Activated naive CD8-positive, alpha-beta T cell treated with anti-CD3 and anti-CD28 coated beads, Interleukin-2, amount 10 ng/mL, durations not matched to agents 7 days and 5 days (primary cell): Measurements from ENCODE around the gene CMSS1. TPM values are rescaled to one million over a fixed set of nuclear protein-coding genes. Genes with fewer than 3 reads are reported as not detected.

Source experiments
- ATAC-seq: fragments of 150-1000 bp; cut with Tn5 transposase; one replicate; pipeline ENCODE4 v1.10.0; 2021; ENCODE audit warnings: low read depth, moderate library complexity
- POLR2A ChIA-PET: fragments of 350-600 bp; sonication (Branson Sonifier 250); formaldehyde crosslinking; loops from one replicate; lab custom pipeline; 2021; ENCODE audit warnings: antibody characterized with exemption; lab: Charles Lee
- DNase-seq: peaks from one replicate; pipeline ENCODE4 v3.0.0; 2021
- H3K27ac Mint-ChIP-seq: one replicate; pipeline ENCODE4 v1.8.0; 2022; ENCODE audit warnings: mild to moderate bottlenecking, mixed read lengths
- H3K27me3 Mint-ChIP-seq: one replicate; pipeline ENCODE4 v1.8.0; 2022; ENCODE audit warnings: mild to moderate bottlenecking, moderate library complexity, mixed read lengths
- H3K36me3 Mint-ChIP-seq: one replicate; pipeline ENCODE4 v1.8.0; 2021; ENCODE audit warnings: mild to moderate bottlenecking, mixed read lengths
- H3K4me1 Mint-ChIP-seq: one replicate; pipeline ENCODE4 v1.8.0; 2021; ENCODE audit warnings: mixed read lengths
- H3K4me3 Mint-ChIP-seq: one replicate; pipeline ENCODE4 v1.8.0; 2022; ENCODE audit warnings: mild to moderate bottlenecking, moderate library complexity, mixed read lengths
- H3K9me3 Mint-ChIP-seq: one replicate; pipeline ENCODE4 v1.8.0; 2021; ENCODE audit warnings: mixed read lengths
- total RNA-seq, 2 experiments: library from RNA; stranded (reverse); gene quantifications; one replicate each; pipeline ENCODE4 v1.2.3, GENCODE V29; 2021

Gene CMSS1
- total RNA-seq, 2 experiments from 2014 or later = 24.2 to 31.8 TPM

- ATAC-seq (no peak), DNase-seq (no peak)
- H3K27me3 Mint-ChIP-seq = peaks cover 6% of the 10 kb centered on the region
- no peaks in the 10 kb centered on the region for H3K9me3 Mint-ChIP-seq
- POLR2A ChIA-PET = no interaction called here
- no peak overlapping the region for H3K4me3 Mint-ChIP-seq
- H3K36me3 Mint-ChIP-seq = no peaks in the 10 kb centered on the region
- no peaks in the 10 kb centered on the region for H3K4me1 Mint-ChIP-seq
- no peak overlapping the region for H3K27ac Mint-ChIP-seq
These were observed 23.2 kb upstream of the CMSS1 start for GRCh38 chr3:99794485-99794884.

- POLR2A ChIA-PET = no interaction called here
- Mint-ChIP-seq H3K27ac (no peak overlapping the region), H3K9me3 (no peaks in the 10 kb centered on the region), H3K4me1 (no peaks in the 10 kb centered on the region), H3K4me3 (no peak overlapping the region), H3K27me3 (peaks cover 2% of the 10 kb centered on the region), H3K36me3 (no peaks in the 10 kb centered on the region)
- no peak for DNase-seq
- no peak for ATAC-seq
These were observed 22.1 kb upstream of the CMSS1 start for GRCh38 chr3:99795573-99795972.

GRCh38 chr3:99799422-99799821 is 18.2 kb upstream of the CMSS1 start:
- H3K9me3 Mint-ChIP-seq = peaks cover 5% of the 10 kb centered on the region
- H3K27ac Mint-ChIP-seq = no peak overlapping the region
- H3K4me1 Mint-ChIP-seq = no peaks in the 10 kb centered on the region
- no peak for ATAC-seq
- H3K27me3 Mint-ChIP-seq = peaks cover 4% of the 10 kb centered on the region
- no peak for DNase-seq
- H3K36me3 Mint-ChIP-seq = no peaks in the 10 kb centered on the region
- H3K4me3 Mint-ChIP-seq = no peak overlapping the region
- POLR2A ChIA-PET = no interaction called here

GRCh38 chr3:99803297-99803696 is 14.4 kb upstream of the CMSS1 start:
- H3K9me3 Mint-ChIP-seq = peaks cover 13% of the 10 kb centered on the region
- H3K4me1 Mint-ChIP-seq = no peaks in the 10 kb centered on the region
- no peak for ATAC-seq
- H3K27ac Mint-ChIP-seq = no peak overlapping the region
- H3K36me3 Mint-ChIP-seq = no peaks in the 10 kb centered on the region
- peaks cover 4% of the 10 kb centered on the region for H3K27me3 Mint-ChIP-seq
- DNase-seq = no peak
- no peak overlapping the region for H3K4me3 Mint-ChIP-seq
- POLR2A ChIA-PET = no interaction called here

- no peak overlapping the region for H3K27ac Mint-ChIP-seq
- H3K36me3 Mint-ChIP-seq = no peaks in the 10 kb centered on the region
- no peak for DNase-seq
- no peak overlapping the region for H3K4me3 Mint-ChIP-seq
- H3K4me1 Mint-ChIP-seq = no peaks in the 10 kb centered on the region
- POLR2A ChIA-PET = no interaction called here
- no peak for ATAC-seq
- H3K9me3 Mint-ChIP-seq = peaks cover 13% of the 10 kb centered on the region
- peaks cover 2% of the 10 kb centered on the region for H3K27me3 Mint-ChIP-seq
These were observed 12.5 kb upstream of the CMSS1 start for GRCh38 chr3:99805160-99805559.

GRCh38 chr3:99808163-99808794 is 9.4 kb upstream of the CMSS1 start:
- Mint-ChIP-seq H3K4me1 (no peaks in the 10 kb centered on the region), H3K27me3 (no peaks in the 10 kb centered on the region), H3K27ac (no peak overlapping the region), H3K36me3 (no peaks in the 10 kb centered on the region), H3K4me3 (no peak overlapping the region), H3K9me3 (peaks cover 11% of the 10 kb centered on the region)
- no peak for DNase-seq
- peak; percentile 42 for ATAC-seq
- POLR2A ChIA-PET = no interaction called here

GRCh38 chr3:99809565-99809964 is 8.1 kb upstream of the CMSS1 start:
- Mint-ChIP-seq H3K9me3 (peaks cover 7% of the 10 kb centered on the region), H3K4me1 (no peaks in the 10 kb centered on the region), H3K36me3 (no peaks in the 10 kb centered on the region), H3K4me3 (no peak overlapping the region), H3K27ac (no peak overlapping the region), H3K27me3 (no peaks in the 10 kb centered on the region)
- POLR2A ChIA-PET = no interaction called here
- DNase-seq (no peak), ATAC-seq (no peak)

GRCh38 chr3:99810403-99810802 is 7.3 kb upstream of the CMSS1 start:
- POLR2A ChIA-PET = no interaction called here
- H3K4me3 Mint-ChIP-seq = no peak overlapping the region
- no peak for DNase-seq
- peaks cover 6% of the 10 kb centered on the region for H3K9me3 Mint-ChIP-seq
- H3K36me3 Mint-ChIP-seq = no peaks in the 10 kb centered on the region
- H3K4me1 Mint-ChIP-seq = peaks cover under 1% of the 10 kb centered on the region
- no peak for ATAC-seq
- H3K27ac Mint-ChIP-seq = no peak overlapping the region
- H3K27me3 Mint-ChIP-seq = no peaks in the 10 kb centered on the region

- DNase-seq (no peak), ATAC-seq (no peak)
- no peaks in the 10 kb centered on the region for H3K27me3 Mint-ChIP-seq
- H3K4me3 Mint-ChIP-seq = peak overlapping the region; percentile 87
- H3K36me3 Mint-ChIP-seq = peaks cover 6% of the 10 kb centered on the region
- H3K4me1 Mint-ChIP-seq = peaks cover 29% of the 10 kb centered on the region
- no peaks in the 10 kb centered on the region for H3K9me3 Mint-ChIP-seq
- POLR2A ChIA-PET = interaction anchor here (0.6 to 1.5 kb wide), 2 partner anchors 444 to 646 kb away, joined by 3 to 5 read pairs; partner anchors contain the start of gene TBC1D23
- peak overlapping the region; percentile 86 for H3K27ac Mint-ChIP-seq
These were observed 620 bp upstream of the CMSS1 start for GRCh38 chr3:99817047-99817436.

- H3K9me3 Mint-ChIP-seq = no peaks in the 10 kb centered on the region
- POLR2A ChIA-PET = no interaction called here
- H3K27me3 Mint-ChIP-seq = no peaks in the 10 kb centered on the region
- ATAC-seq (no peak), DNase-seq (no peak)
- H3K4me3 Mint-ChIP-seq = peak overlapping the region; percentile 87
- H3K27ac Mint-ChIP-seq = peak overlapping the region; percentile 13
- H3K36me3 Mint-ChIP-seq = peaks cover 6% of the 10 kb centered on the region
- H3K4me1 Mint-ChIP-seq = peaks cover 29% of the 10 kb centered on the region
These were observed 1.2 kb downstream of the CMSS1 start for GRCh38 chr3:99818818-99819217.

GRCh38 chr3:99823723-99824711 is 6.4 kb downstream of the CMSS1 start:
- DNase-seq = no peak
- Mint-ChIP-seq H3K9me3 (no peaks in the 10 kb centered on the region), H3K27ac (no peak overlapping the region), H3K4me1 (peaks cover 14% of the 10 kb centered on the region), H3K4me3 (no peak overlapping the region), H3K36me3 (peaks cover 6% of the 10 kb centered on the region), H3K27me3 (no peaks in the 10 kb centered on the region)
- ATAC-seq = no peak
- POLR2A ChIA-PET = no interaction called here

GRCh38 chr3:99825004-99825640 is 7.5 kb downstream of the CMSS1 start:
- Mint-ChIP-seq H3K9me3 (no peaks in the 10 kb centered on the region), H3K27me3 (no peaks in the 10 kb centered on the region), H3K36me3 (peaks cover 3% of the 10 kb centered on the region), H3K4me3 (no peak overlapping the region), H3K27ac (no peak overlapping the region), H3K4me1 (peaks cover 8% of the 10 kb centered on the region)
- ATAC-seq = no peak
- POLR2A ChIA-PET = no interaction called here
- no peak for DNase-seq

GRCh38 chr3:99829844-99830243 is 12.2 kb downstream of the CMSS1 start:
- DNase-seq (no peak), ATAC-seq (no peak)
- Mint-ChIP-seq H3K27ac (no peak overlapping the region), H3K27me3 (no peaks in the 10 kb centered on the region), H3K36me3 (no peaks in the 10 kb centered on the region), H3K4me3 (no peak overlapping the region), H3K4me1 (peaks cover 6% of the 10 kb centered on the region), H3K9me3 (no peaks in the 10 kb centered on the region)
- POLR2A ChIA-PET = no interaction called here
